IPS-NIHi11 (cell line): ENCODE results near the gene GTPBP1.

Source experiments
- DNase-seq: peaks from one replicate; pipeline ENCODE4 v3.0.0; 2012; ENCODE audit warnings: mixed read lengths, low spot score

GTPBP1 gene

GRCh38 chr22:38727123-38727522, 21.4 kb downstream of the GTPBP1 start:
- DNase-seq = no peak

GRCh38 chr22:38727530-38728451, 22.0 kb downstream of the GTPBP1 start:
- no peak for DNase-seq

- DNase-seq = no peak
Measured at GRCh38 chr22:38728871-38729796, 23.4 kb downstream of the GTPBP1 start.

GRCh38 chr22:38729946-38730345, 24.2 kb downstream of the GTPBP1 start:
- DNase-seq = no peak

GRCh38 chr22:38730411-38730871, 24.7 kb downstream of the GTPBP1 start:
- DNase-seq = no peak

GRCh38 chr22:38731703-38732161, 26.0 kb downstream of the GTPBP1 start:
- DNase-seq = no peak

GRCh38 chr22:38732251-38732815, 26.6 kb downstream of the GTPBP1 start:
- no peak for DNase-seq

GRCh38 chr22:38733329-38733723, 27.6 kb downstream of the GTPBP1 start:
- peak; percentile 87 for DNase-seq

GRCh38 chr22:38733724-38734381, 28.1 kb downstream of the GTPBP1 start:
- no peak for DNase-seq

GRCh38 chr22:38734421-38735100, 28.8 kb downstream of the GTPBP1 start:
- DNase-seq = no peak

GRCh38 chr22:38735126-38735464, 29.4 kb downstream of the GTPBP1 start:
- no peak for DNase-seq

GRCh38 chr22:38735465-38736256, 29.9 kb downstream of the GTPBP1 start:
- no peak for DNase-seq

GRCh38 chr22:38736257-38736570, 30.5 kb downstream of the GTPBP1 start:
- no peak for DNase-seq

- DNase-seq = no peak
Measured at GRCh38 chr22:38737302-38738060, 31.7 kb downstream of the GTPBP1 start.

- DNase-seq = no peak
Measured at GRCh38 chr22:38738475-38739070, 32.8 kb downstream of the GTPBP1 start.

GRCh38 chr22:38739300-38740055, 33.7 kb downstream of the GTPBP1 start:
- DNase-seq = no peak

GRCh38 chr22:38740116-38740723, 34.5 kb downstream of the GTPBP1 start:
- DNase-seq = no peak

- DNase-seq = no peak
Measured at GRCh38 chr22:38740754-38741153, 35.0 kb downstream of the GTPBP1 start.
